ENCODE measurements around the gene NPY5R.

The NPY5R gene

DNA sequence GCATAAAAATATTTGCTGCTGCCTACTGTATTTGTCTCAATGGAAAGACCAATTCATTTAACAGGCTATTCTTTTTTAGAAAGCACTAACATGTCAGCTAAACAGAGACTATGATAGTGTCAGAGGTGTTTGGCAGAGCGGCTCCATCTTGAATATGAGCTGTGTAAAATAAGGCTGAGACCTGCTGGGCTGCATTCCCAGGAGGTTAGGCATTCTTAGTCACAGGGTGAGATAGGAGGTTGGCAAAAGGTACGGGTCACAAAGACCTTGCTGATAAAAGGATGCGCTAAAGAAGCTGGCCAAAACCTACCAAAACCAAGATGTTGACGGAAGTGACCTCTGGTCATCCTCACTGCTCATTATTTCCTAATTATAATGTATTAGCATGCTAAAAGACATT is 41.8 kb downstream of the NPY5R start:
- DNase-seq = no peak

DNA sequence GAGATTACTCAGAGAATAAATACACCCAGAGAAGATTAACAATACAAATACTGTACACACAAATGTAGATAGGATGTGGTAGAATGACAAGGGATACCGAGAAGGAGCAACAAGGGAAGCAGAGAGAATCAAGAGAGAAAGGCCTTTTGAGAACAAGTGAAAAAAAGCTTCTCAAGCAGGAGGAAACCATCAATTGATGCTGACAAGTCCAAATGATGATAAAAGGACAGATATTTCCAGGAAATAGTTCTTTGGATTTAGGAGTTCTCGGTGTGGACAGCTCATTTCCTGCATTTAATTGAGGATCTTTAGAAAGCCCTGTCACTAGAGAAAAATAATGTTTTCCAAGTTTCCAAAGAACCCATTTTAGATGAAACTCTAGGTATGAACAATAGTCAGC is 48.1 kb downstream of the NPY5R start:
- no peak for DNase-seq

DNA sequence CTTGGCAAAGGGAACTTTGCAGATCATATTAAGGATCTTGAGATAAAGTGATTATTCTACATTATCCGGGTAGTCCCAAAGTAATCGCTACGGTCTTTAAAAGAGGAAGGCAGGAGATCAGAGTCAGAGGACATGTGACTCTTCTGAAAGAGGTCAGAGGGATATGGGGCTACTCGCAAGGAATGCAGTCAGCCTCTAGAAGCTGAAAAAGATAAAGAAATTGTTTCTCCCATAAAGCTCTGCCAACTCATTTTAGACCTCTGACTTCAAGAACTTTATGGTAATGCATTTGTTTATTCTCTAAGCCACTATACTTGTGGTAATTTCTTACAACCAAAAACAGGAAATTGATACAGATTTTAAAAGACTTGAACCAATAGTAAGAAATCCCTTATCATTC is 48.6 kb downstream of the NPY5R start:
- no peak for DNase-seq

DNA sequence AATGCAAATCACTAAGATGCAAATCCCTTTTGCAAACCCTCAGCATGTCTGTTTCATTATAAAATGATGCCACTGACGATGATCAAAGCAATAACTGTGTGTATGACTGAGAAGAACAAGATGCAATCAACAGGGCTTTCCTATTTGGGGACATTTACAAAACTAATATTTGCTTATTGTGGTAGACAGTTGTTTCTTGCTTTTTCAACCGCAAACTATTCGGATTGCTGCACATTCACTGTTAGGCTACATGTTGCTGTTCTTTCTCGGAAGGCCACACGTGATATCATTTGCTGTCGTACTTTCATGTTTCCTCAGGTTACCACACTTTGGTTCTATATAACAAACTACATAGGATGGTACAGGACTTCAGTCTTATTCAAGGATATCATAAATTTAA is 49.8 kb downstream of the NPY5R start:
- DNase-seq = no peak

DNA sequence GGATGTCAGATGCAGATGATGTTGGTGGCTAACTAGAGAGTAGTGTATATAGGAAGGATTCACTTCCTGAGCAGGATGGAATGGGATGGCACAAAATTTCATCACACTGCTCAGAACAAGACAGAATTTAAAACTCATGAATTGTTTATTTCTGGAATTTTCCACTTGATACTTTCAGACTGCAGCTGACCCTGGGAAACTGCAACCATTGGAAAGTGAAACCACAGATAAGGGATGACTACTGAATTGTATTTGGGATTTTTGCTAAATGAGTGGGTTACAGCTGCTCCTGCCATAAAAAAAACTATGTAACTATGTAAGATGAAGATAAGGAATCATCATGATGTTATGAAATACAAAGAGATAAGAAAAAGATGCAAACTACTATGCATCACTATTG is 51.4 kb downstream of the NPY5R start:
- no peak for DNase-seq

DNA sequence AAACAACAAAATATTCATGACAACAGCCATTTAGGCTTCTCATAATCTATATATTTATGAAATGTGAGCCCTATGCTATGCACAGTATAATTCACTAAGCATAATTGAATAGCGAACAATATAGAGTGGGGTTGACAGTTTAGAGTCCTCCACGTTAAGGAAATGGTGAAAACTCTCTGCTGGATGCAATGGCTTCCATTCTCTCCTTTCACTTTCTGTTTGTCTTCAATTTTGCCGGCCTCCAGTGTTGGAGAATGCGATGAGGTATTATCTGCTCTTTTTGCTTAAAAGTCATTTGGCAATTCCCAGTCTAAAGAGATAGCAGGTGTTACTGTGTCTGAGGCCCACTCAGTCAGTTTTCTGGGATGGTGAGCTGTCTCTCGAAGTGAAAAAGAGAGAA is 52.1 kb downstream of the NPY5R start:
- no peak for DNase-seq

DNA sequence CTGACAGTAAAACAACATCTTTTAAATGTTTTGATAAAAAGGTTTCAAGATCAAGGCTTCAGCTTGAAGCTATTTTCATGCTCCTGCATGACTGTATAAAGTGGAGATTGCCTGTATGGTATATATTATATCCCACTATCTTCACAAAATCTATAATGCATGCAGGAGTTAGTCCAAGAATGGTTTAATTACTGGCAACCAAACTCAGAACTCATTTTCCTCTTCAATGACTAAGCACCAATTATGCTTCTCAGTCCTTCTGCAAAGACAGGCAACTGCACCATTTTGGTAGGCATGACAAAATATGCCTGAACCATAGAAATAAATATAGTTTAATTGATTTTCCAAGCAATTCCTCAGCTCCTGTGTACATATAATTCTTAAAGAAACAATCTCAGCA is 54.5 kb downstream of the NPY5R start:
- no peak for DNase-seq

DNA sequence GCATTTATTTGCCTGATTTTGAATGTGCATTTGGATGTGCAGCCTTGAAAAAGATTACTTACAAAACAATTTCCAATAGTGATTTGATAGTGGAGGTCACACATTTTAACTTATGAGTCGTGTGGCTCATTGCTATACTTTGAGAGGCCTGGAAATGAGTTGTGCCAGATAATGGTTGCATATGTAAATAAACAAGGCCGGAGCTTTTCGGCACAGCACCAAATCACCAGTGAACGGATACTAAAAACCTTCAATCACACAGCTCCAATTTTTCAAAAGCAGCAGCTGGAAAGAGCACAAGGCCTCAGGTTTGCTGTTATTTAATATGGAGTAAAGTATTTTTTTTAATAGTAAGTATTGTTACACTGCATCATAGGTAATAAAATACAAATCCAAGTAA is 57.2 kb downstream of the NPY5R start:
- DNase-seq = no peak

Measured in activated CD4-positive, alpha-beta T cell treated with anti-CD3 and anti-CD28 coated beads, Interleukin-2, amount 50 U/mL, for 16 hours (primary cell).